ENCODE results near the gene PGK1.
"Not testable (repeated sequence)": the region's sequence is repeated elsewhere in the genome, so short reads cannot be mapped to it uniquely, and the experiment has no call there.

The PGK1 gene

DNA sequence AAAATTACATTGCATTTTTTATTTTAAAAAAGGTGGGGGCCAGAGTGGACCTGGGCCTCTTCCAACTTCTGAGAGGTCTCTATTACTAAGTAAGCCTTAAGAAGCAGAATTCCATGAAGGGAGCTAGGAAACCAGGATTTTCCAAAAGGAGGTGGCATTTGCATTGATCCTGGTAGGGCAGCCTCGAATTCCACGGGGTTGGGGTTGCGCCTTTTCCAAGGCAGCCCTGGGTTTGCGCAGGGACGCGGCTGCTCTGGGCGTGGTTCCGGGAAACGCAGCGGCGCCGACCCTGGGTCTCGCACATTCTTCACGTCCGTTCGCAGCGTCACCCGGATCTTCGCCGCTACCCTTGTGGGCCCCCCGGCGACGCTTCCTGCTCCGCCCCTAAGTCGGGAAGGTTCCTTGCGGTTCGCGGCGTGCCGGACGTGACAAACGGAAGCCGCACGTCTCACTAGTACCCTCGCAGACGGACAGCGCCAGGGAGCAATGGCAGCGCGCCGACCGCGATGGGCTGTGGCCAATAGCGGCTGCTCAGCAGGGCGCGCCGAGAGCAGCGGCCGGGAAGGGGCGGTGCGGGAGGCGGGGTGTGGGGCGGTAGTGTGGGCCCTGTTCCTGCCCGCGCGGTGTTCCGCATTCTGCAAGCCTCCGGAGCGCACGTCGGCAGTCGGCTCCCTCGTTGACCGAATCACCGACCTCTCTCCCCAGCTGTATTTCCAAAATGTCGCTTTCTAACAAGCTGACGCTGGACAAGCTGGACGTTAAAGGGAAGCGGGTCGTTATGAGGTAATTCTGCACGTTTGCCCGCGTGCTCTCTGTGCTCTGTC, at the start of gene PGK1:
Gene PGK1 (plus strand): TSS at position 626 of the 824 bp plus-strand sequence. CDS start 93 bp downstream, at position 719.
- Histone ChIP-seq H3K9me3 (ENCODE audit: insufficient read depth, low read depth, low read length) (no peaks in the 10 kb centered on the region), H3K4me3 (ENCODE audit: low read length) (peak within 1 kb of the TSS; percentile 96)

GRCh38 chrX:78063687-78064086, 40.4 kb upstream of the PGK1 start:
- Histone ChIP-seq H3K4me3 (ENCODE audit: low read length) (no peak overlapping the region), H3K9me3 (ENCODE audit: insufficient read depth, low read depth, low read length) (no peaks in the 10 kb centered on the region), H3K4me1 (ENCODE audit: insufficient read depth, low read length) (no peaks in the 10 kb centered on the region), H3K27me3 (ENCODE audit: insufficient read depth, low read length) (no peaks in the 10 kb centered on the region), H3K27ac (ENCODE audit: low read length) (no peak overlapping the region), H3K36me3 (ENCODE audit: insufficient read depth, low read depth, low read length) (no peaks in the 10 kb centered on the region), H3K9ac (ENCODE audit: low read depth, low read length) (no peak overlapping the region)

More for the DNA sequence above, at the start of gene PGK1:
- H3K27me3 ChIP-seq (ENCODE audit: insufficient read depth, low read length): no peaks in the 10 kb centered on the region
- H3K27ac ChIP-seq (ENCODE audit: low read length): peak within 1 kb of the TSS; percentile 74
- H3K36me3 ChIP-seq (ENCODE audit: insufficient read depth, low read depth, low read length): peaks cover 16% of the 10 kb centered on the region; the same call in 1 of the 2 replicates
- peaks cover 9% of the 10 kb centered on the region; the same call in 1 of the 2 replicates for H3K4me1 ChIP-seq (ENCODE audit: insufficient read depth, low read length)
- peak within 1 kb of the TSS; percentile 98 for H3K9ac ChIP-seq (ENCODE audit: low read depth, low read length)

DNA sequence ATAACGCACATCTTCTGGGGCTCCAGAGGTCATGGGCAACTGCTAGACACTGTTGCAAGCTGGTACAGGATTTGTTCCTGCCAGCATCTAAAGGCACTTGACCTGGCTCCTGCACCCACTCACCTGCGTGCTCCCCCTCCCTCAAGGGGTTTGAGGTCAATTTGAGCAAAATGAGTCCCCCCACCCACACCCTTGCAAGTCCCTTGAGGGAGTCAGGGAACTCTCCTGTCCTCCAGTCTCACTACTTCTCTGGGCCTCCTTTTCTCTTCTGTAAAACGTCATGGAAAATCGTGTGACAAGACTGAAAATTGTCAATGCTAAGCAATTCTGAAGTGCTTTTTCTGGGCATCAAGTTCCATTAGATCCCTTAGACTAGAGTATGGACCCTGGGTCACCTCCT, 39.9 kb upstream of the PGK1 start:
- H3K9me3 ChIP-seq (ENCODE audit: insufficient read depth, low read depth, low read length): no peaks in the 10 kb centered on the region
- H3K4me1 ChIP-seq (ENCODE audit: insufficient read depth, low read length): no peaks in the 10 kb centered on the region
- no peak overlapping the region for H3K4me3 ChIP-seq (ENCODE audit: low read length)
- no peaks in the 10 kb centered on the region for H3K36me3 ChIP-seq (ENCODE audit: insufficient read depth, low read depth, low read length)
- no peak overlapping the region for H3K9ac ChIP-seq (ENCODE audit: low read depth, low read length)
- no peak overlapping the region for H3K27ac ChIP-seq (ENCODE audit: low read length)
- H3K27me3 ChIP-seq (ENCODE audit: insufficient read depth, low read length): no peaks in the 10 kb centered on the region

- not testable (repeated sequence) for H3K9ac ChIP-seq (ENCODE audit: low read depth, low read length); H3K9me3 ChIP-seq (ENCODE audit: insufficient read depth, low read depth, low read length); H3K4me3 ChIP-seq (ENCODE audit: low read length); H3K27ac ChIP-seq (ENCODE audit: low read length); H3K4me1 ChIP-seq (ENCODE audit: insufficient read depth, low read length); H3K27me3 ChIP-seq (ENCODE audit: insufficient read depth, low read length); H3K36me3 ChIP-seq (ENCODE audit: insufficient read depth, low read depth, low read length)
Measured at GRCh38 chrX:78064698-78065601, 39.1 kb upstream of the PGK1 start.

DNA sequence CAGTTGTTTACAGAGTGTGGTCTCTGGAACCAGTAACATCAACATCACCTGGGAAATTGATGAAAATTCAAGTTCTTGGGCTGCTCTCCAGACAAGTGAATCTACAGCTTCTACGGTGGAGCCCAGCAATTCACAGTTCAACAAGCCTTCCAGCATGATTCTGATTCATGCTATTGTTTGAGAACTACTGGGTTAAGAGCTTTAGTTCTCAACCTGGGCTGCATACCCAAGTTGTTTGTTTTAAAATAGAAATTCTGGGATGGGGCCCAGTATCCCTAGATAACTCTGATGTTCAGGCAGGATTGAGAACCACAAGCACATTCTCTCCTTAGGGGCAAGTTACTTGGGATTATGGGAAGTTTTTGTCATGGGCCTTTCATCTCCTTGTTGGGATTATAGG, 37.9 kb upstream of the PGK1 start:
- no peaks in the 10 kb centered on the region for H3K9me3 ChIP-seq (ENCODE audit: insufficient read depth, low read depth, low read length)
- no peaks in the 10 kb centered on the region for H3K36me3 ChIP-seq (ENCODE audit: insufficient read depth, low read depth, low read length)
- no peaks in the 10 kb centered on the region for H3K4me1 ChIP-seq (ENCODE audit: insufficient read depth, low read length)
- H3K27me3 ChIP-seq (ENCODE audit: insufficient read depth, low read length): no peaks in the 10 kb centered on the region
- H3K4me3 ChIP-seq (ENCODE audit: low read length): no peak overlapping the region
- no peak overlapping the region for H3K9ac ChIP-seq (ENCODE audit: low read depth, low read length)
- H3K27ac ChIP-seq (ENCODE audit: low read length): no peak overlapping the region

DNA sequence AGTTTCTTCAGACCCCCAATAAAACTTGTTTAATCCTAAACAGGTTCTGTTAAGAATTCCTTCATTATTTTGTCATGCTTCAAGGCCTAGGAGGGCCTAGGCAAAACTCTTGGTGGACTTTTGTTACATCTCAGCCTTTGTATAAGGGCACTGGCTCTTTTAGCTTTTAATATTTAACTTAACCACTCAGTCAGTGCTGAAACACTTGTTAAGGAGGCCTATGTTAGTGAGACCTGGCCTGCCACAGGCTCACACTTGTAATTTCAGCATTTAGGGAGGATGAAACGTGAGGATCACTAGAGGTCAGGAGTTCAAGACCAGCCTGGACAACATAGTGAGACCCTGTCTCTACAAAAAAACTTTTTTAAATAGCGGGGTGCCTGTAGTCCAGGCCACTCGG, 32.7 kb upstream of the PGK1 start:
- no peaks in the 10 kb centered on the region for H3K36me3 ChIP-seq (ENCODE audit: insufficient read depth, low read depth, low read length)
- no peaks in the 10 kb centered on the region; the same call in 1 of the 2 replicates for H3K9me3 ChIP-seq (ENCODE audit: insufficient read depth, low read depth, low read length)
- H3K27me3 ChIP-seq (ENCODE audit: insufficient read depth, low read length): no peaks in the 10 kb centered on the region
- H3K4me3 ChIP-seq (ENCODE audit: low read length): no peak overlapping the region
- H3K9ac ChIP-seq (ENCODE audit: low read depth, low read length): no peak overlapping the region
- H3K27ac ChIP-seq (ENCODE audit: low read length): no peak overlapping the region
- H3K4me1 ChIP-seq (ENCODE audit: insufficient read depth, low read length): no peaks in the 10 kb centered on the region

DNA sequence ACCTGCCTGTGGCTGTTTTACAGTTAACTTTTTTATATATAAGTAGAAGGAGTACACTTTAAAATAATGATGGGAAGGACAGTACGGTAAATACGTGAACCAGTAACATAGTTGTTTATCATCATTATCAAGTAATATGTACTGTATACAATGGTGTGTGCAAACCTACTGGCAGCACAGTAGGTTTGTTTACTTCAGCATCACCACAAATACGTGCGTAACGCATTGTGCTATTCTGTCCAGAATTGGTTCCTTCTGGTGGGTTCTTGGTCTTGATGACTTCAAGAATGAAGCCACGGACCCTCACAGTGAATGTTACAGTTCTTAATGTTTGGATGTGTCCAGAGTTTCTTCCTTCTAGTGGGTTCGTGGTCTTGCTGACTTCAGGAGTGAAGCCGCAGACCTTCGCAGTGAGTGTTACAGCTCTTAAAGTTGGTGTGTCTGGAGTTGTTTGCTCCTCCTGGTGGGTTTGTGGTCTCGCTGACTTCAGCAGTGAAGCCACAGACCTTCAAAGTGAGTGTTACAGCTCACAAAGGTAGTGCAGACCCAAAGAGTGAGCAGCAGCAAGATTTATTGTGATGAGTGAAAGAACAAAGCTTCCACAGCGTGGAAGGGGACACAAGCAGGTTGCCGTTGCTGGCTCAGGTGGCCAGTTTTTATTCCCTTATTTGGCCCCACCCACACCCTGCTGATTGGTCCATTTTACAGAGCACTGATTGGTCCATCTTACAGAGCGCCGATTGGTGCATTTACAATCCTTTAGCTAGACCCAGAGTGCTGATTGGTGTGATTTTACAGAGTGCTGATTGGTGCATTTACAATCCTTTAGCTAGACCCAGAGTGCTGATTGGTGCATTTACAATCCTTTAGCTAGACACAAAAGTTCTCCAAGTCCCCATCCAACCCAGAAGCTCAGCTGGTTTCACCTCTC, 30.6 kb upstream of the PGK1 start:
- not testable (repeated sequence) for H3K27ac ChIP-seq (ENCODE audit: low read length); H3K27me3 ChIP-seq (ENCODE audit: insufficient read depth, low read length); H3K4me3 ChIP-seq (ENCODE audit: low read length); H3K9ac ChIP-seq (ENCODE audit: low read depth, low read length); H3K36me3 ChIP-seq (ENCODE audit: insufficient read depth, low read depth, low read length); H3K4me1 ChIP-seq (ENCODE audit: insufficient read depth, low read length); H3K9me3 ChIP-seq (ENCODE audit: insufficient read depth, low read depth, low read length)

DNA sequence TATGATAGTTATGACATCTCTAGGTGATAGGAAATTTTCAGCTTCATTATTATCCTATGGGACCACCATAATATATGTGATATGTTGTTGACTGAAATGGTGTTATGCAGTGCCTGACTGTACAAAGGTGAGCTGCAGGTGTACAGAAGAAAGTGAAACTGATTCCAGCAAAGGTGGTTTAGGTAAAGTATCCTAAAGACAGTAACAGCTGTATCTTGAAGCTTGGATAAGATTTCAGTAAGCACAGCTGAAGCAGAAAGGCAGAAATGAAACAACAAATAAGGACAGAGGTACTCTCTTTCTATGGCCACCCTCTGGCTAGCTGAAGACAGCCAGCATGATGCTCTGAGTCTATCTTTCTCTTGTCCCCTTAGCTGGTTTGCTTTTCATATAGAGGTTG, 30.0 kb upstream of the PGK1 start:
- H3K27me3 ChIP-seq (ENCODE audit: insufficient read depth, low read length): no peaks in the 10 kb centered on the region
- H3K36me3 ChIP-seq (ENCODE audit: insufficient read depth, low read depth, low read length): no peaks in the 10 kb centered on the region
- no peak overlapping the region for H3K9ac ChIP-seq (ENCODE audit: low read depth, low read length)
- no peaks in the 10 kb centered on the region for H3K4me1 ChIP-seq (ENCODE audit: insufficient read depth, low read length)
- H3K4me3 ChIP-seq (ENCODE audit: low read length): no peak overlapping the region
- H3K9me3 ChIP-seq (ENCODE audit: insufficient read depth, low read depth, low read length): no peaks in the 10 kb centered on the region; the same call in 1 of the 2 replicates
- no peak overlapping the region for H3K27ac ChIP-seq (ENCODE audit: low read length)

DNA sequence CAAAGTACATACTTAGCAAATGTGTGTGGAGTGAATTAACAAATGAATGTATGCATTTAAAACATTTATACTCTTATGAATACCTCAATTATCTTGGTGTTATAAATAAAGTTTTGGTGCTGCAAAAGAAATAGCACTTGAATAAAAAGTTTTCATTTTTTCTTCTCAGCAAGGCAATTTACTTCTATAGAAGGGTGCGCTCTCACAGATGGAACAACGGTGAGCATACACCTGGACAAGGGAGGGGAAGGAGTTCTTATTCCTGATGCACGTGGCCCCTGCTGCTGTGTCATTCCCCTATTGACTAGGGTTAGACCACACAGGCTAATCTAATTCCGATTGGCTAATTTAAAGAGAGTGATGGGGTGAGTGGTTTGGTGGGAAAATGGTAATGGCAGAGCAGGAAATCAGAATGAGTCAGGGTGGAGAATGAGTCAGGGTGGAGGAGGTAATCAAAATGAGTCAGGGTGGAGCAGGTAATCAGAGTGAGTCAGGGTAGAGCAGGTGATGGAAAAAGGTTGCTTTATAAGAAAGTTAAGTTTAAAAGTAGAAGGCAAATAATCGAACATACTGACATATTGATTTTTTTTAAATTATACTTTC, 28.2 kb upstream of the PGK1 start:
- Histone ChIP-seq H3K9me3 (ENCODE audit: insufficient read depth, low read depth, low read length) (no peaks in the 10 kb centered on the region; the same call in 1 of the 2 replicates), H3K9ac (ENCODE audit: low read depth, low read length) (no peak overlapping the region), H3K4me1 (ENCODE audit: insufficient read depth, low read length) (no peaks in the 10 kb centered on the region), H3K4me3 (ENCODE audit: low read length) (no peak overlapping the region), H3K27me3 (ENCODE audit: insufficient read depth, low read length) (no peaks in the 10 kb centered on the region), H3K27ac (ENCODE audit: low read length) (no peak overlapping the region), H3K36me3 (ENCODE audit: insufficient read depth, low read depth, low read length) (no peaks in the 10 kb centered on the region)

- H3K9ac ChIP-seq (ENCODE audit: low read depth, low read length): not testable (repeated sequence)
Measured at GRCh38 chrX:78081413-78081812, 22.6 kb upstream of the PGK1 start.

DNA sequence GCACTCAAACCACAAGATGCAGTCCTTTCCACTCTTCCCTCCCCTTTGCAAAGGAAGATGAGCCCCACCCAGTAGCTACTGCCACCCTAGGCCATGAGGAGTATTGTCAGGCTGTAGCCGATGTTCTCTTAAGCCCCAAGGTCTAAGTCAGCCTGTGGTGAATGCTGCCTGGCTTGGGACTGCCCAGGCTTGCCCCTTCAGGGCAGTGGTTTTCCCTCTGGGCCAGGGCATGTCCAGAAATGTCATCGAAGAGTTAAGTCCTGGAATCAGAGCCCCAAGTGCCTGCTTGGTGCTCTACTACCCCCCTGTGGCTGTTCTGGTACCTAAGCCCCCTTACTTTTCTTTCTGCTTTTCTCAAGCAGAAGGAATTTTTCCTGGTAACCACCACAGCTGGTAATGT, 11.8 kb upstream of the PGK1 start:
- H3K4me3 ChIP-seq (ENCODE audit: low read length): no peak overlapping the region
- H3K36me3 ChIP-seq (ENCODE audit: insufficient read depth, low read depth, low read length): no peaks in the 10 kb centered on the region
- H3K9ac ChIP-seq (ENCODE audit: low read depth, low read length): no peak overlapping the region
- no peaks in the 10 kb centered on the region for H3K4me1 ChIP-seq (ENCODE audit: insufficient read depth, low read length)
- H3K27me3 ChIP-seq (ENCODE audit: insufficient read depth, low read length): no peaks in the 10 kb centered on the region
- H3K27ac ChIP-seq (ENCODE audit: low read length): no peak overlapping the region
- no peaks in the 10 kb centered on the region for H3K9me3 ChIP-seq (ENCODE audit: insufficient read depth, low read depth, low read length)

More at GRCh38 chrX:78081413-78081812, 22.6 kb upstream of the PGK1 start:
- not testable (repeated sequence) for H3K36me3 ChIP-seq (ENCODE audit: insufficient read depth, low read depth, low read length); H3K4me1 ChIP-seq (ENCODE audit: insufficient read depth, low read length); H3K9me3 ChIP-seq (ENCODE audit: insufficient read depth, low read depth, low read length); H3K4me3 ChIP-seq (ENCODE audit: low read length); H3K27me3 ChIP-seq (ENCODE audit: insufficient read depth, low read length); H3K27ac ChIP-seq (ENCODE audit: low read length)
